Posterior cingulate gyrus (tissue), 11 donors: ENCODE measurements around the gene ERFL.
"Not testable (repeated sequence)": the region's sequence is repeated elsewhere in the genome, so short reads cannot be mapped to it uniquely, and the experiment has no call there.

ENCODE experiments used
- DNase-seq, 10 donors: peaks; one replicate each; pipeline versions ENCODE4 v3.0.0 to v3.0.0-alpha.2; 2020 to 2021; ENCODE audit warnings: mixed read lengths in 3 of 10
- intact Hi-C: fragments of 100-400 bp; cut with DNase I; formaldehyde crosslinking; loops from one replicate; pipeline ENCODE4 v1.15.1; 2023

The ERFL gene

GRCh38 chr19:41915776-41916414, 12.4 kb downstream of the ERFL start:
- intact Hi-C loops = no loop called here
- DNase-seq = no peak

- DNase-seq = no peak
- intact Hi-C loops = no loop called here
Measured at GRCh38 chr19:41915021-41915775, 13.1 kb downstream of the ERFL start.

GRCh38 chr19:41914424-41914834, 13.8 kb downstream of the ERFL start:
- DNase-seq, intact Hi-C loops: not testable (repeated sequence)

- intact Hi-C loops = no loop called here
Measured at GRCh38 chr19:41913538-41914423, 14.5 kb downstream of the ERFL start.

GRCh38 chr19:41912899-41913537, 15.2 kb downstream of the ERFL start:
- DNase-seq = no peak
- intact Hi-C loops = no loop called here

More at GRCh38 chr19:41913538-41914423, 14.5 kb downstream of the ERFL start:
- no peak for DNase-seq

GRCh38 chr19:41911889-41912731, 16.1 kb downstream of the ERFL start:
- intact Hi-C loops = no loop called here
- no peak for DNase-seq

- DNase-seq = no peak
- intact Hi-C loops = no loop called here
Measured at GRCh38 chr19:41910992-41911888, 17.0 kb downstream of the ERFL start.

GRCh38 chr19:41910240-41910991, 17.8 kb downstream of the ERFL start:
- DNase-seq = no peak
- intact Hi-C loops = no loop called here

GRCh38 chr19:41909706-41910105, 18.5 kb downstream of the ERFL start:
- intact Hi-C loops = no loop called here
- DNase-seq = no peak

- intact Hi-C loops = no loop called here
- DNase-seq = peak in 1 of 10 donors; percentile 78
Measured at GRCh38 chr19:41908724-41909464, 19.4 kb downstream of the ERFL start.

GRCh38 chr19:41907994-41908615, 20.1 kb downstream of the ERFL start:
- DNase-seq = peak in 1 of 10 donors; percentile 65
- intact Hi-C loops = no loop called here

- intact Hi-C loops = no loop called here
- DNase-seq = no peak
Measured at GRCh38 chr19:41906916-41907680, 21.2 kb downstream of the ERFL start.

GRCh38 chr19:41906271-41906670, 22.0 kb downstream of the ERFL start:
- intact Hi-C loops = no loop called here
- DNase-seq = no peak

- DNase-seq = no peak
- intact Hi-C loops = no loop called here
Measured at GRCh38 chr19:41905273-41906002, 22.8 kb downstream of the ERFL start.

- intact Hi-C loops = no loop called here
- DNase-seq = no peak
Measured at GRCh38 chr19:41904118-41904870, 24.0 kb downstream of the ERFL start.
